ENCODE measurements around the gene GPATCH8. TPM values are rescaled to one million over a fixed set of nuclear protein-coding genes. Genes with fewer than 3 reads are reported as not detected.

GPATCH8 gene
- total RNA-seq, 1 experiment from 2014 or later = 22.7 TPM

GRCh38 chr17:44502598-44503146 is 534 bp downstream of the GPATCH8 start:
- POLR2A ChIA-PET (ENCODE audit: unreplicated experiment) = no interaction called here
- Histone ChIP-seq H3K9me2 (replicated peaks; ENCODE audit: low read length) (no peaks in the 10 kb centered on the region), H4K20me1 (ENCODE audit: low read length) (peaks cover 42% of the 10 kb centered on the region), H3F3A (ENCODE audit: low read length, unreplicated experiment) (no peaks in the 10 kb centered on the region), H3K4me2 (ENCODE audit: low read length) (peak overlapping the region; percentile 96), H3K79me2 (ENCODE audit: low read length) (peaks cover 55% of the 10 kb centered on the region), H3K9ac (ENCODE audit: low read length) (peak overlapping the region; percentile 95), H2AFZ (ENCODE audit: low read length) (peak overlapping the region; percentile 97), H3K4me1 (ENCODE audit: insufficient read depth, low read length) (peaks cover 29% of the 10 kb centered on the region), H3K27ac (ENCODE audit: low read length) (peak overlapping the region; percentile 66), H3K9me3 (ENCODE audit: low read length) (no peaks in the 10 kb centered on the region), H3K4me3 (ENCODE audit: low read length) (peak overlapping the region; percentile 94), H3K36me3 (ENCODE audit: low read depth, low read length) (peaks cover 9% of the 10 kb centered on the region; the same call in 1 of the 2 replicates), H3K27me3 (ENCODE audit: low read length) (no peaks in the 10 kb centered on the region)
- intact Hi-C loops (cut with micrococcal nuclease) = loop anchor here (5.0 to 10.0 kb wide), 2 partner anchors 85 to 308 kb away; partner anchors contain the start of gene ATXN7L3
- peak; percentile 18 for ATAC-seq
- DNase-seq = peak; percentile 38
- BruUV-seq (replicated peaks) = no TSS peak
- TF ChIP-seq EZH2 (IDR thresholded peaks at IDR 0.05; ENCODE audit: low read length, unreplicated experiment) (no peak), EZH2phosphoT487 (IDR thresholded peaks at IDR 0.05; ENCODE audit: borderline replicate concordance, low read length) (no peak), CTCF (conservative IDR thresholded peaks at IDR 0.05; ENCODE audit: low read depth, low read length) (no peak)
- CTCF ChIA-PET = no interaction called here

- CTCF ChIA-PET = no interaction called here
- Histone ChIP-seq H3K4me3 (ENCODE audit: low read length) (peak overlapping the region; percentile 94), H3K4me2 (ENCODE audit: low read length) (peak overlapping the region; percentile 96), H3K4me1 (ENCODE audit: insufficient read depth, low read length) (peaks cover 29% of the 10 kb centered on the region), H3F3A (ENCODE audit: low read length, unreplicated experiment) (no peaks in the 10 kb centered on the region), H2AFZ (ENCODE audit: low read length) (no peak overlapping the region), H3K9me3 (ENCODE audit: low read length) (no peaks in the 10 kb centered on the region), H3K36me3 (ENCODE audit: low read depth, low read length) (peaks cover 9% of the 10 kb centered on the region; the same call in 1 of the 2 replicates), H3K79me2 (ENCODE audit: low read length) (peaks cover 62% of the 10 kb centered on the region), H3K27ac (ENCODE audit: low read length) (no peak overlapping the region), H4K20me1 (ENCODE audit: low read length) (peaks cover 44% of the 10 kb centered on the region), H3K9me2 (replicated peaks; ENCODE audit: low read length) (no peaks in the 10 kb centered on the region), H3K9ac (ENCODE audit: low read length) (peak overlapping the region; percentile 95), H3K27me3 (ENCODE audit: low read length) (no peaks in the 10 kb centered on the region)
- ATAC-seq = peak; percentile 29
- DNase-seq = peak; percentile 39
- POLR2A ChIA-PET (ENCODE audit: unreplicated experiment) = no interaction called here
- intact Hi-C loops (cut with micrococcal nuclease) = loop anchor here (5.0 to 10.0 kb wide), 2 partner anchors 85 to 307 kb away; partner anchors contain the start of gene ATXN7L3
- TF ChIP-seq EZH2phosphoT487 (IDR thresholded peaks at IDR 0.05; ENCODE audit: borderline replicate concordance, low read length) (no peak), EZH2 (IDR thresholded peaks at IDR 0.05; ENCODE audit: low read length, unreplicated experiment) (no peak), CTCF (conservative IDR thresholded peaks at IDR 0.05; ENCODE audit: low read depth, low read length) (no peak)
- BruUV-seq (replicated peaks) = no TSS peak
Observed at GRCh38 chr17:44501866-44502375, 1.3 kb downstream of the GPATCH8 start.

- peak overlapping the region; percentile 94 for H3K4me3 ChIP-seq (ENCODE audit: low read length)
- H3F3A ChIP-seq (ENCODE audit: low read length, unreplicated experiment) = no peaks in the 10 kb centered on the region
- ChIA-PET CTCF (no interaction called here), POLR2A (ENCODE audit: unreplicated experiment) (no interaction called here)
- ATAC-seq = no peak
- H3K4me2 ChIP-seq (ENCODE audit: low read length) = peak overlapping the region; percentile 96
- peaks cover 84% of the 10 kb centered on the region for H3K79me2 ChIP-seq (ENCODE audit: low read length)
- intact Hi-C loops (cut with micrococcal nuclease) = loop anchor here (5.0 to 10.0 kb wide), 2 partner anchors 82 to 305 kb away; partner anchors contain the start of gene ATXN7L3
- no peak overlapping the region for H3K27ac ChIP-seq (ENCODE audit: low read length)
- no peaks in the 10 kb centered on the region for H3K27me3 ChIP-seq (ENCODE audit: low read length)
- DNase-seq = no peak
- no peaks in the 10 kb centered on the region for H3K9me2 ChIP-seq (replicated peaks; ENCODE audit: low read length)
- H3K9me3 ChIP-seq (ENCODE audit: low read length) = no peaks in the 10 kb centered on the region
- H3K36me3 ChIP-seq (ENCODE audit: low read depth, low read length) = peaks cover 9% of the 10 kb centered on the region; the same call in 1 of the 2 replicates
- TF ChIP-seq EZH2 (IDR thresholded peaks at IDR 0.05; ENCODE audit: low read length, unreplicated experiment) = no peak
- TF ChIP-seq EZH2phosphoT487 (IDR thresholded peaks at IDR 0.05; ENCODE audit: borderline replicate concordance, low read length) = no peak
- TF ChIP-seq CTCF (conservative IDR thresholded peaks at IDR 0.05; ENCODE audit: low read depth, low read length) = no peak
- no peak overlapping the region for H2AFZ ChIP-seq (ENCODE audit: low read length)
- no TSS peak for BruUV-seq (replicated peaks)
- H3K9ac ChIP-seq (ENCODE audit: low read length) = no peak overlapping the region
- H4K20me1 ChIP-seq (ENCODE audit: low read length) = peaks cover 57% of the 10 kb centered on the region
- H3K4me1 ChIP-seq (ENCODE audit: insufficient read depth, low read length) = peaks cover 29% of the 10 kb centered on the region
Observed at GRCh38 chr17:44499722-44500121, 3.5 kb downstream of the GPATCH8 start.

Data from PC-3 (cell line).